ENCODE results near the gene COQ8B. TPM values are rescaled to one million over a fixed set of nuclear protein-coding genes. Genes with fewer than 3 reads are reported as not detected.

Gene COQ8B
- total and polyA plus RNA-seq, 5 donors from 2014 or later: 10.6 to 32.4 (median 14.7) TPM

- Mint-ChIP-seq H3K4me3 (no peak overlapping the region), H3K36me3 (peaks cover 1% of the 10 kb centered on the region)
Measured at GRCh38 chr19:40747536-40747935, 30.9 kb upstream of the COQ8B start.

GRCh38 chr19:40745402-40745780 is 28.7 kb upstream of the COQ8B start:
- Mint-ChIP-seq H3K4me3 (no peak overlapping the region), H3K4me1 (peaks cover 0 to 10% (median 7%) of the 10 kb centered on the region in 4 donors), H3K9me3 (no peaks in the 10 kb centered on the region), H3K27ac (no peak overlapping the region), H3K36me3 (no peaks in the 10 kb centered on the region), H3K27me3 (no peaks in the 10 kb centered on the region)
- no peak for DNase-seq
- Histone ChIP-seq H3K9me3 (ENCODE audit: control insufficient read depth in 2 of 2, low read length in 2 of 2) (no peaks in the 10 kb centered on the region), H3K27ac (ENCODE audit: insufficient read depth, low read length, poor library complexity, severe bottlenecking) (no peak overlapping the region), H3K4me1 (ENCODE audit: control insufficient read depth, insufficient read depth, low read length, poor library complexity, severe bottlenecking) (peaks cover 8% of the 10 kb centered on the region), H3K27me3 (ENCODE audit: control insufficient read depth, insufficient read depth, low read length) (no peaks in the 10 kb centered on the region), H3K36me3 (ENCODE audit: control insufficient read depth, insufficient read depth, low read length) (no peaks in the 10 kb centered on the region), H3K4me3 (ENCODE audit: low read depth, low read length) (no peak overlapping the region)
- no peak for ATAC-seq (ENCODE audit: low read depth in 2 of 2)

More at GRCh38 chr19:40747536-40747935, 30.9 kb upstream of the COQ8B start:
- Histone ChIP-seq H3K27ac (ENCODE audit: insufficient read depth, low read length, poor library complexity, severe bottlenecking) (no peak overlapping the region), H3K9me3 (ENCODE audit: control insufficient read depth in 2 of 2, low read length in 2 of 2) (no peaks in the 10 kb centered on the region), H3K4me3 (ENCODE audit: low read depth, low read length) (no peak overlapping the region), H3K27me3 (ENCODE audit: control insufficient read depth, insufficient read depth, low read length) (no peaks in the 10 kb centered on the region), H3K36me3 (ENCODE audit: control insufficient read depth, insufficient read depth, low read length) (no peaks in the 10 kb centered on the region), H3K4me1 (ENCODE audit: control insufficient read depth, insufficient read depth, low read length, poor library complexity, severe bottlenecking) (peaks cover 23% of the 10 kb centered on the region)
- ATAC-seq (ENCODE audit: low read depth in 2 of 2) (no peak), DNase-seq (no peak)
- H3K27ac Mint-ChIP-seq: no peak overlapping the region
- no peaks in the 10 kb centered on the region for H3K27me3 Mint-ChIP-seq
- H3K4me1 Mint-ChIP-seq: peaks cover under 1 to 24% (median 10%) of the 10 kb centered on the region in 4 donors
- no peaks in the 10 kb centered on the region for H3K9me3 Mint-ChIP-seq

- peak in 1 of 3 donors; percentile 37 for DNase-seq
- Histone ChIP-seq H3K9me3 (ENCODE audit: control insufficient read depth in 2 of 2, low read length in 2 of 2) (no peaks in the 10 kb centered on the region), H3K27me3 (ENCODE audit: control insufficient read depth, insufficient read depth, low read length) (no peaks in the 10 kb centered on the region), H3K4me1 (ENCODE audit: control insufficient read depth, insufficient read depth, low read length, poor library complexity, severe bottlenecking) (peaks cover 4% of the 10 kb centered on the region), H3K36me3 (ENCODE audit: control insufficient read depth, insufficient read depth, low read length) (no peaks in the 10 kb centered on the region), H3K27ac (ENCODE audit: insufficient read depth, low read length, poor library complexity, severe bottlenecking) (no peak overlapping the region), H3K4me3 (ENCODE audit: low read depth, low read length) (no peak overlapping the region)
- Mint-ChIP-seq H3K27ac (no peak overlapping the region), H3K4me1 (peaks cover 0 to 4% (median 2%) of the 10 kb centered on the region in 4 donors), H3K36me3 (no peaks in the 10 kb centered on the region), H3K4me3 (no peak overlapping the region), H3K9me3 (no peaks in the 10 kb centered on the region), H3K27me3 (no peaks in the 10 kb centered on the region)
- peak in 1 of 2 donors; percentile 26 for ATAC-seq (ENCODE audit: low read depth in 2 of 2)
Measured at GRCh38 chr19:40744554-40745401, 28.1 kb upstream of the COQ8B start.

DNA sequence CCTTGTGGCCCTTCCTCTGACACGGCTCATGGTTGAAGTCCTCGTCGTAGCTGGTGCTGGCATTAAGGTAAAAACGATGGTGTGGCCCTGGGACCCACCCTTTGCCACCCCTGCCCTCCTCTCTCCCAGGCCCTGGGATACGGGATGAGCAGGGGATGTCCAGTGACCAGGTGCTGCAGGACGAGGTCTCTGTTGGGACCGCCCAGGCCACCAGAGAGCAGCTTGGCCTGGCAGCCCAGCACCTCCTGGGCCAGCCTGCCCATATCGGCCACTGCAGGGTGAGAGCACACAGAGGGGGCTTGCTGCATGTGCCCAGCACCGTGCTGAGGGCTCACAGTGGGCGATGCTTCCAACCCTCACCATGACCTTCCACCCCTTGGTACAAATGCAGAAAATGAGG is 27.2 kb upstream of the COQ8B start:
- DNase-seq (no peak), ATAC-seq (ENCODE audit: low read depth in 2 of 2) (no peak)
- H3K27ac Mint-ChIP-seq: no peak overlapping the region

DNA sequence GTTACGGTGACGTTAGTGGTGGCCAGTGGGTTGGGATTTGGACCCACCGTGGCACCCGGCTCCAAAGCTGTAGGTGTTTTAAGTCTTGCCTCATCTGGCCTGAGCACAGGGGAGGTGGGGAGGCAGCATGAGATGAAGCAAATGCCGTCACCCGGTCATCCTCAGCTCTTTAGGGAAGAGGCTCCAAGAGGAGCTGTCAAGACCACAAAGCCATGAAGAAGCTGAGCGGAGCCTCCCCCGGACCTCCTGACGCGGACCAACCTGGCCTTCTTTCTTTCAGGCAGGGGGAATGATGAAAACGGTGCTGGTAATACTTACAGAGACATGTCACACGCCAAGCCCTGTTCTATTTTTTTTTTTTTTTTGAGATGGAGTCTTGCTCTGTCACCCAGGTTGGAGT is 26.2 kb upstream of the COQ8B start:
- Histone ChIP-seq H3K27ac (ENCODE audit: insufficient read depth, low read length, poor library complexity, severe bottlenecking) (no peak overlapping the region), H3K9me3 (ENCODE audit: control insufficient read depth in 2 of 2, low read length in 2 of 2) (no peaks in the 10 kb centered on the region), H3K27me3 (ENCODE audit: control insufficient read depth, insufficient read depth, low read length) (no peaks in the 10 kb centered on the region), H3K36me3 (ENCODE audit: control insufficient read depth, insufficient read depth, low read length) (peaks cover 3% of the 10 kb centered on the region), H3K4me3 (ENCODE audit: low read depth, low read length) (no peak overlapping the region), H3K4me1 (ENCODE audit: control insufficient read depth, insufficient read depth, low read length, poor library complexity, severe bottlenecking) (no peaks in the 10 kb centered on the region)
- no peak overlapping the region for H3K27ac Mint-ChIP-seq
- DNase-seq: no peak
- no peaks in the 10 kb centered on the region for H3K9me3 Mint-ChIP-seq
- H3K4me1 Mint-ChIP-seq: no peaks in the 10 kb centered on the region
- peaks cover 4% of the 10 kb centered on the region for H3K36me3 Mint-ChIP-seq
- no peak for ATAC-seq (ENCODE audit: low read depth in 2 of 2)
- H3K4me3 Mint-ChIP-seq: no peak overlapping the region
- H3K27me3 Mint-ChIP-seq: no peaks in the 10 kb centered on the region

More for the DNA sequence above, 27.2 kb upstream of the COQ8B start:
- Histone ChIP-seq H3K4me3 (ENCODE audit: low read depth, low read length) (no peak overlapping the region), H3K27me3 (ENCODE audit: control insufficient read depth, insufficient read depth, low read length) (no peaks in the 10 kb centered on the region), H3K4me1 (ENCODE audit: control insufficient read depth, insufficient read depth, low read length, poor library complexity, severe bottlenecking) (no peaks in the 10 kb centered on the region), H3K27ac (ENCODE audit: insufficient read depth, low read length, poor library complexity, severe bottlenecking) (no peak overlapping the region), H3K36me3 (ENCODE audit: control insufficient read depth, insufficient read depth, low read length) (no peaks in the 10 kb centered on the region), H3K9me3 (ENCODE audit: control insufficient read depth in 2 of 2, low read length in 2 of 2) (no peaks in the 10 kb centered on the region)
- peaks cover 0 to 2% (median 0%) of the 10 kb centered on the region in 4 donors for H3K4me1 Mint-ChIP-seq
- H3K27me3 Mint-ChIP-seq: no peaks in the 10 kb centered on the region
- H3K36me3 Mint-ChIP-seq: peaks cover under 1% of the 10 kb centered on the region
- peak overlapping the region in 1 of 4 donors; percentile 90 for H3K4me3 Mint-ChIP-seq
- no peaks in the 10 kb centered on the region for H3K9me3 Mint-ChIP-seq

GRCh38 chr19:40742477-40742876 is 25.8 kb upstream of the COQ8B start:
- no peak overlapping the region for H3K4me3 ChIP-seq (ENCODE audit: low read depth, low read length)
- H3K27ac ChIP-seq (ENCODE audit: insufficient read depth, low read length, poor library complexity, severe bottlenecking): no peak overlapping the region
- Mint-ChIP-seq H3K4me3 (no peak overlapping the region), H3K27ac (no peak overlapping the region), H3K36me3 (peaks cover 7% of the 10 kb centered on the region), H3K4me1 (no peaks in the 10 kb centered on the region), H3K9me3 (no peaks in the 10 kb centered on the region), H3K27me3 (no peaks in the 10 kb centered on the region)
- DNase-seq (no peak), ATAC-seq (ENCODE audit: low read depth in 2 of 2) (no peak)
- H3K9me3 ChIP-seq (ENCODE audit: control insufficient read depth in 2 of 2, low read length in 2 of 2): no peaks in the 10 kb centered on the region
- no peaks in the 10 kb centered on the region for H3K27me3 ChIP-seq (ENCODE audit: control insufficient read depth, insufficient read depth, low read length)
- H3K4me1 ChIP-seq (ENCODE audit: control insufficient read depth, insufficient read depth, low read length, poor library complexity, severe bottlenecking): no peaks in the 10 kb centered on the region
- peaks cover 5% of the 10 kb centered on the region for H3K36me3 ChIP-seq (ENCODE audit: control insufficient read depth, insufficient read depth, low read length)

DNA sequence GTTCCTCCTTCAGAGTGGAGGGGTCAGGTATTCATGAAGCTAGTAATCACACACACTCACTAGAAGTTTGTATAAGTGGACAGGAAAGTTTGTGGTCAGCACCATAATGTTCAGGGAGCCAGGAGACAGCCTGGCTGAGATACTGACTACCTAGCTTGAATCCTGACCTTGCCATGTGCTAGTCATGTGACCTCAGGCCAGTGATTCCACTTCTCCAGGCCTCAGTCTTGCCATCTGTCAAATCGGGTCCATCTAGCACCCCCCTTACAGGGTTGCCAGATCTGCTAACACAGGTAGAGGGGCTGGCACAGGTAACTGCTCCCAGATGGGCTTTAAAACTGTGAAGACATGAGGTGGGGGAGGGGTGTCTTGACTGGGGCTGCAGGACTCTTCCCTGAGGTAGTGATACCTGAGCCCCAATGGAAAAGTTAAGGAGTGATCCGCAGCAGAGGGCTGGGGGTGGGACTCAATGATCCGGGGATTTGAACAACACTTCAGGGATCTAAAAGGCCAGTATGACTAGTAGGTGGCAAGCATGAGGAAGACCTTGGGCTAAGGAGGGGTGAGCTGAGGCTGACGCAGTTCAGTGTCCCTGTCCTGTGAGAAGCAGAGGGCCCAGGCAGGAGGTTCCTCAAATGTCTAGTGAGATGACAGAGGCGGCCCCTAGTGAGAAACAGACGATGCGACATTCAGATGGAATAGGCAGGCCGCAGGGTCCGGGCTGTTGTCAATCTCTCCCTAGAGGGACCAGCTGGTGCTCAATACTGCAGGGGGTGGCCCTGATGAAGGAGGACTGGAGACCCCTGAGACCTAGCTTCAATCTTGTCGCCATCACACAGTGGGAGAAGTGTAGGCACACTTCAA is 25.1 kb upstream of the COQ8B start:
- H3K27ac ChIP-seq (ENCODE audit: insufficient read depth, low read length, poor library complexity, severe bottlenecking): no peak overlapping the region
- peak overlapping the region in 1 of 3 donors; percentile 86 for H3K27ac Mint-ChIP-seq

More for the DNA sequence above, 25.1 kb upstream of the COQ8B start:
- no peak for DNase-seq
- H3K27me3 ChIP-seq (ENCODE audit: control insufficient read depth, insufficient read depth, low read length): no peaks in the 10 kb centered on the region
- no peak overlapping the region for H3K4me3 ChIP-seq (ENCODE audit: low read depth, low read length)
- Mint-ChIP-seq H3K9me3 (no peaks in the 10 kb centered on the region), H3K36me3 (peaks cover 8% of the 10 kb centered on the region), H3K4me3 (no peak overlapping the region), H3K27me3 (no peaks in the 10 kb centered on the region), H3K4me1 (no peaks in the 10 kb centered on the region)
- no peaks in the 10 kb centered on the region for H3K9me3 ChIP-seq (ENCODE audit: control insufficient read depth in 2 of 2, low read length in 2 of 2)
- H3K4me1 ChIP-seq (ENCODE audit: control insufficient read depth, insufficient read depth, low read length, poor library complexity, severe bottlenecking): no peaks in the 10 kb centered on the region
- peaks cover 12% of the 10 kb centered on the region for H3K36me3 ChIP-seq (ENCODE audit: control insufficient read depth, insufficient read depth, low read length)
- no peak for ATAC-seq (ENCODE audit: low read depth in 2 of 2)
